C4-2B (cell line): ENCODE data around the gene GJA5.

Experiments
- CTCF ChIP-seq: fragments of 450-650 bp; conservative IDR thresholded peaks from 2 replicates; pipeline ENCODE4 v1.5.1; 2017; ENCODE audit warnings: mild to moderate bottlenecking
- ZFX ChIP-seq: fragments of 450-650 bp; IDR thresholded peaks from 2 replicates; pipeline ENCODE4 v1.6.1; 2017

GRCh38 chr1:147787765-147788164 is 27.4 kb upstream of the GJA5 start:
- TF ChIP-seq CTCF (no peak), ZFX (no peak)
